LNCAP (cell line): ENCODE measurements around the gene EBF4.

ENCODE experiments used
- TF ChIP-seq, protein P1 (sequence below): fragments of 450-650 bp; IDR thresholded peaks from 2 replicates; pipeline ENCODE4 v1.5.1; 2017; ENCODE audit warnings: mild to moderate bottlenecking

EBF4 gene

DNA sequence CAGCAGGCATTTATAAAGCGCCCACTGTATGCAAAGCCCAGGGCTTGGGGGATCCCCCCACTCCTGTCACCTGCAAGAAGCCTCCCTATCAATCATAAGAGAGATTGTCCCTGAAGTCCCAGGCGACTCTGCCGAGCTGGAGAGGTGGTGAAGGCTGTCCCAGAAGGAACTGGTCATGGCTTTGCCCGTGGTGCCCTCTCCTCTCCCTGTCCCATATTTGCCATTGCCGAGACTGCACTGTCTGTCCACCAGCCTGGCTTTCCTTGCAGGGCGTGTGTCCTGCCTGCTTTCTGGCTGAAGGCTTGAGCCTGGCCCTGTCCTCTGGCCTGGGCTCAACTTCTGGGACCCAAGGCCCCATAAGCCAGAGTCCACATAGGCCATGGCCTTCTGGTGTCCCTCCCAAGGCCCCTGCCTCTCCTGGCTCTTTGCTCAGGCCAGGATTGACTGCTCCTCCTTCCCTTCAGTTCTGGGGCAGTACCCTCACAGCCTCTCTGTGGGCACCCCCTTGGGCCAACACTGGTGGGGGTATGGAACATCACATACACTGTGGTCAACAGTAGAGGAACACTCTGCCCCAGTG is 61.0 kb downstream of the EBF4 start:
- TF ChIP-seq, protein P1, sequence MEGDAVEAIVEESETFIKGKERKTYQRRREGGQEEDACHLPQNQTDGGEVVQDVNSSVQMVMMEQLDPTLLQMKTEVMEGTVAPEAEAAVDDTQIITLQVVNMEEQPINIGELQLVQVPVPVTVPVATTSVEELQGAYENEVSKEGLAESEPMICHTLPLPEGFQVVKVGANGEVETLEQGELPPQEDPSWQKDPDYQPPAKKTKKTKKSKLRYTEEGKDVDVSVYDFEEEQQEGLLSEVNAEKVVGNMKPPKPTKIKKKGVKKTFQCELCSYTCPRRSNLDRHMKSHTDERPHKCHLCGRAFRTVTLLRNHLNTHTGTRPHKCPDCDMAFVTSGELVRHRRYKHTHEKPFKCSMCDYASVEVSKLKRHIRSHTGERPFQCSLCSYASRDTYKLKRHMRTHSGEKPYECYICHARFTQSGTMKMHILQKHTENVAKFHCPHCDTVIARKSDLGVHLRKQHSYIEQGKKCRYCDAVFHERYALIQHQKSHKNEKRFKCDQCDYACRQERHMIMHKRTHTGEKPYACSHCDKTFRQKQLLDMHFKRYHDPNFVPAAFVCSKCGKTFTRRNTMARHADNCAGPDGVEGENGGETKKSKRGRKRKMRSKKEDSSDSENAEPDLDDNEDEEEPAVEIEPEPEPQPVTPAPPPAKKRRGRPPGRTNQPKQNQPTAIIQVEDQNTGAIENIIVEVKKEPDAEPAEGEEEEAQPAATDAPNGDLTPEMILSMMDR = no peak

DNA sequence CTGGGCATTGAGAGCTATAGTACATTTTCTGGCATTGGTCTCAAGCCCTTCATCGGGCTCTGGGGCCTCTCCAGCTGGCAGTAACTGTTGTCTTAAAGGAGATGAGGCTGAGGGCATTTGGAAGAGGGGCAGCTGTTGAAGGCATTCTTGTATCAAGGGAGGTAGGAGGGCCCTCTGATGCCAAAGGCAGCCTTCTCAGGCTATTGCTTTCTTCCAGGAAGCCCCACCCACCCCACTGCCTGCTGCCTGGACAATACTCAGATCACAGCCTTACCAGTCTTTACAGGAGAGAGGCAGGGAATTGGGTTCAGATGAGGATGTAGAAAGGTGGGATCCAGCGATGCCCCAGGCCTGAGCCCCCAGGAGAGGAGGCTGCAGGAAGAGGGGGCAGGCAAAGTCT is 61.8 kb downstream of the EBF4 start:
- TF ChIP-seq, protein P1 = no peak

DNA sequence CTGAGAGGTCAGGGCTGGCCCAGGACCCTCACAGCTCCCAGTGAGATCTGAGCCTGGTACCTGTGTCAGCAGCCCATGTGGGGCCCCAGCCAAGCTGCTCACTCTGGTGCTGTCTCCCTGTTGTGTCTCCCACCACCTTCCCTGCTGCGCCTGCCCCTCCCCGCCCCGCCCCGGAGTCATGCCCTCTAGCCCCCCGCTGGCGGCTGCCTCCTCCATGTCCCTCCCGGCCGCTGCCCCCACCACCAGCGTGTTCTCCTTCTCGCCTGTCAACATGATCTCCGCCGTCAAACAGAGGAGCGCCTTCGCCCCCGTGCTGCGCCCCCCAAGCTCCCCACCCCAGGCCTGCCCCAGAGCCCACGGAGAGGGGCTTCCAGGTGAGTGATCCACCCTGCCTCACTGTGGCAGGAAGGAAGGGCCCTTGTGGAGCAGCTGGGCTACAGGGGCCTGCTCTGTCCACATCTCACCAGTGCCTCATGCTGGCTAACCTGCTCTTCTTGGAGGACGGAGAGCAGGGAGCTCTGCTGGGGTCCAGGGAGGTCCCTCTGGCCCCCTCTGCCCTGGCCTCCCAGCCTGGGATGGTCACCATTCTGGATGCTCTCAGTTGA is 63.0 kb downstream of the EBF4 start:
- TF ChIP-seq, protein P1 = no peak

DNA sequence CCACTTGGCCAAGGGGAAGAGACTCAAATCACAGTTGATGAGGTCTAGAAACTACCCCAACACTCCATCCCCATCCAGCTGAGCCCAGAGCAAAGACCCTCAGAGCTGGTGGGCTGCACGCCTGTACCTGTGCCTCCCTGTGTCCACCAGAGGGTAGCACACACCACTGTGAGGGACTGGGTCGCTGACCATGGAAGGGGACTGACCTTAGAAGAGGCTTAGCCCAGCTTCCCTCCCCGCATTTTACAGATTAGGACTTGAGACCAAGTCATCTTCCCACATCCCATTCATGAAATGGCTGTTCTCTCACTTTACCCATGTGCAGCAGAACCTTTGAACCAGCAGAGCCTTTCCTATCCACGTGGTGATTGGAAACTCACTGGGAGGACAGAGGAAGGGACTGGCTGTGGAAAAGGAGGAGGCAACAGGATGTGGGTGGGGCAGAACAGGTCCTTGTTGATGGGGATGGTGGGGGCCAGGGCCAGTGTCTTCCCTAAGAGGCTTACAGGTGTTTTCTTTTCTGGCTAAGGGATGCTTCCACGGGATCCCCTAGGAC is 63.6 kb downstream of the EBF4 start:
- TF ChIP-seq, protein P1 = peak; percentile 75

DNA sequence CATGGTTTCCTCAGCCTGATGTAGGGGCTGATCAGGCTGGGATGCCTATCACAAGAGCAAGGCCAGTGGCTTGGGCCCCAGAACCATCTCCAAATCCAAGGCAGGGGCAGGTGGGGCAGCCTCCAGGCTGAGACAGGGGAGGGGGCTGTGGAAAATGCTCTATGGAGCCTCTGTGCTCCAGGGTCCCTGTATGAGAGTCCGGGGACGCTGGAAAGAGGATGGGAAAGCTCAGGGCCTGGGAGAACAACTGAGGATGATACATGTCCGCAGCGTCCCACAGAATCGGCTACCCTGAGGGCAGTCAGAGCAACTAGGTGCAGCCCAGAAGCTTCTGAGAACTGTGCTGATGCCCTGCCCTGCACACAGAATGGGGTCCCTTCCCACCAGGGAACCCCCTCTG is 64.4 kb downstream of the EBF4 start:
- TF ChIP-seq, protein P1 = no peak

DNA sequence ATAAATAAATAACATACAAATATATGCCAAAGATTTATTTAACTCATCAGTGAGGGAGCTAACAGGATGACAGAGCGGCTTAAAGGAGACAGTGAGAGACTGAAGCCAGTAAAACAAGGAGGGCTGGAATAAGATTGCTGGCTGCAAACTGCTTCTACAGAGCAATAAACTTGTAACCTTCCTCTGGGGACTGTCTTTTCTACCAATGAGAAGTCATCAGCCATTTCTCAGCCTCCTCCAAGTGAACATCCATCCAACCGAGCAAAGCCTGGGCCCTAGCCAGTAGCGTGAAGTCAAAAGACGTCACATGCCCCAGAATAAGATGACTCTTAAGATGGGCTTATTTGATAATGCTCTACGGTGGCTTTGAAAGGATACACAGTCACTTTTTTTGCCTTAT is 65.4 kb downstream of the EBF4 start:
- TF ChIP-seq, protein P1 = no peak

DNA sequence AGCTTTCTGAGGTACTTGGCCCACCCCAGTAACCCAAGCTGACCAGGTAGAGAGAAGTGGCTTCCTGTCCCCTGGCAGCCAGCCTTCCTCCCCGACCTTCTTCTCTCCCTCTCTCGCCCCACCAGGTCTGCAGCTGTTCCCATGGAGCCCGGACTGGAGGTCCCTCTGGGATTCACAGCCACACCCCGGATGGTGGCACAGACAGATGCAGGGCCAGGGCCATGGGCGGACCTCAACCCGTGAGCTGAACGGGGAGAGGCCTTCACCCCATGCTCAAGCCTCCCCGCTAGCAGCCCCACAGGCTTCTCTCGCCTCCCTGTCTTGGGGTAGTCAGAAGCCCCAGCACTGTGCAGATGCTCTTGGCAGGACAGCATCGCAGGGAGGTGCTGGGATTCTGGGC is 66.6 kb downstream of the EBF4 start:
- TF ChIP-seq, protein P1 = no peak
